HUES48 (cell line): Measurements from ENCODE around the gene C1orf198.

Experiments
- H3K27ac ChIP-seq: one replicate; pipeline ENCODE4 v1.7.0; 2013; ENCODE audit warnings: low read depth, low read length, inconsistent platforms
- H3K27me3 ChIP-seq: 2 replicates; pipeline ENCODE4 v1.6.1; 2013; ENCODE audit warnings: mild to moderate bottlenecking, low read length; ENCODE audit not compliant: control insufficient read depth, insufficient read depth
- H3K36me3 ChIP-seq: 2 replicates; pipeline ENCODE4 v1.6.1; 2013; ENCODE audit warnings: low read length; ENCODE audit not compliant: control insufficient read depth, insufficient read depth
- H3K4me1 ChIP-seq: 2 replicates; pipeline ENCODE4 v1.6.1; 2013; ENCODE audit warnings: mild to moderate bottlenecking, low read length; ENCODE audit not compliant: control insufficient read depth, insufficient read depth
- H3K4me3 ChIP-seq: 2 replicates; pipeline ENCODE4 v1.5.1; 2013; ENCODE audit warnings: mild to moderate bottlenecking, low read depth, low read length
- H3K9ac ChIP-seq: 2 replicates; pipeline ENCODE4 v1.6.1; 2013; ENCODE audit warnings: mild to moderate bottlenecking, low read depth, low read length, moderate library complexity
- H3K9me3 ChIP-seq: 2 replicates; pipeline ENCODE4 v1.6.1; 2013; ENCODE audit warnings: low read length; ENCODE audit not compliant: control insufficient read depth, insufficient read depth

C1orf198 gene

GRCh38 chr1:230868736-230869385 lies 540 bp upstream of the C1orf198 start:
- Histone ChIP-seq H3K36me3 (no peaks in the 10 kb centered on the region), H3K4me3 (peak overlapping the region; percentile 76), H3K4me1 (peaks cover 17% of the 10 kb centered on the region), H3K27me3 (peaks cover 10% of the 10 kb centered on the region), H3K27ac (peak overlapping the region; percentile 93), H3K9me3 (no peaks in the 10 kb centered on the region), H3K9ac (peak overlapping the region; percentile 99)

DNA sequence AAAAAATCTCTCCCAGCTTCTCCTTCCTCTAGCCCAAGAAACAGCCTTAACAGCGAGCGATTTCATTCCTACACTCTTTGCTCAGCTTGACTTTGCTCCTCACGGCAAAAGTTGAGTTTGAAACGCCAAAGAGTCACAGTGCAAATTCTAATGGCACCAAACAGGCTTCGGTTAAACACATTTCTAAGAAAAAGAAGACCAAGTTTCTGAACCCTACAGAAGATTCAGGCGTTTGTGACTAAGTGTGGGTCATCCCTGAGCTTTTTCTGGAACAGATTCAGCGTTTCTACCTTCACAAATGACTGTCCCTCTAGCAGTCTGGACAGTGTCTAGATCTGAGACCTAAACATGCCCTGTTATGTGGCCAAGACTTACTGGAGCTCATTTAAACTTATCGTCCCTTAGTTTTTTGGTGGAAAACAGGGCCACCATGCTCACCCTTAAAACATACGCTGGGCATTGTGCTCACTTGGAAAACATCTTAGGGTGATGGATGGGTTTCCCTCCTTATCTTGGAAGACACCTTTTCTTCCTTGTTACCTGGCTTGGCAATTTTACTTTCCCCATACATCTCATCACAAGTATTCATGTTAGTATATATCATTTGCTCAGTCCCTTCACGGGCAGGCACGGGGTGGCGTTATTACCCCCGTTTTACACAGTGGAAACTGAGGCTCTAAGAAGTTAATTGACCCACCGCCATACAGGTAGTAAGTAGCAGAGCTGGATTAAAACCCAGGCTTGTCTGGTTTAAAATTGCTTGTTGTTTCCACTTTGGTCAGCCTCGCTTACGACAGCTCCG lies 1.0 kb downstream of the C1orf198 start:
- Histone ChIP-seq H3K9me3 (no peaks in the 10 kb centered on the region), H3K36me3 (no peaks in the 10 kb centered on the region), H3K4me1 (peaks cover 29% of the 10 kb centered on the region), H3K27me3 (peaks cover 10% of the 10 kb centered on the region), H3K4me3 (peak overlapping the region; percentile 98), H3K9ac (peak overlapping the region; percentile 48; the same call in 1 of the 2 replicates), H3K27ac (no peak overlapping the region)

GRCh38 chr1:230866171-230867070 lies 1.9 kb downstream of the C1orf198 start:
- Histone ChIP-seq H3K36me3 (no peaks in the 10 kb centered on the region), H3K27ac (no peak overlapping the region), H3K4me3 (peak overlapping the region; percentile 98), H3K9ac (no peak overlapping the region), H3K27me3 (peaks cover 10% of the 10 kb centered on the region), H3K4me1 (peaks cover 29% of the 10 kb centered on the region), H3K9me3 (no peaks in the 10 kb centered on the region)

GRCh38 chr1:230865062-230865817 lies 3.1 kb downstream of the C1orf198 start:
- Histone ChIP-seq H3K9me3 (no peaks in the 10 kb centered on the region), H3K27me3 (peaks cover 10% of the 10 kb centered on the region), H3K4me1 (peaks cover 32% of the 10 kb centered on the region), H3K27ac (no peak overlapping the region), H3K4me3 (no peak overlapping the region), H3K9ac (no peak overlapping the region), H3K36me3 (no peaks in the 10 kb centered on the region)

DNA sequence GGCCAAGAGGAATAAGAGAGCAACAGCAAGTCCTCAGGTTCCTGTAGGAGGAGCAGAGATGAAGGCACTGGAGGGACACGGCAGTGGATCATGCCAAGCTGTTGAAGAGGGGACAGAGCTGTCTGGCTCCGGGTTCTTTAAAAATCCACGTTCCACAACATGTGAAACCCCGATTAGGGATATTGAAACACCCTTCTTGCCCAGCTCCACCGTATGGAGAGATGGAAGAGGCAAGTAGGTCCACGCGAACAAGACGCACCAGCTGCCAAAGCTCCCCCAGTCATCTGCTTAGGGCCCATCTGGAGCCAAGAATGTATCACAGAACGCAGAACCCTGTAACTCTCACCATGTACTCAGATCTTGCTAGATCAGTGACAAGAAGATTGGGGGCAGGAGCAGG lies 3.9 kb downstream of the C1orf198 start:
- no peak overlapping the region for H3K9ac ChIP-seq
- H3K36me3 ChIP-seq, result no peaks in the 10 kb centered on the region
- H3K27me3 ChIP-seq, result peaks cover 10% of the 10 kb centered on the region
- no peaks in the 10 kb centered on the region for H3K9me3 ChIP-seq
- H3K27ac ChIP-seq, result no peak overlapping the region
- H3K4me1 ChIP-seq, result peaks cover 28% of the 10 kb centered on the region
- H3K4me3 ChIP-seq, result no peak overlapping the region

GRCh38 chr1:230863449-230863848 lies 4.9 kb downstream of the C1orf198 start:
- H3K4me1 ChIP-seq, result peaks cover 28% of the 10 kb centered on the region
- peaks cover 10% of the 10 kb centered on the region for H3K27me3 ChIP-seq
- no peak overlapping the region for H3K4me3 ChIP-seq
- H3K9me3 ChIP-seq, result no peaks in the 10 kb centered on the region
- no peaks in the 10 kb centered on the region for H3K36me3 ChIP-seq
- H3K9ac ChIP-seq, result no peak overlapping the region
- H3K27ac ChIP-seq, result peak overlapping the region; percentile 56

DNA sequence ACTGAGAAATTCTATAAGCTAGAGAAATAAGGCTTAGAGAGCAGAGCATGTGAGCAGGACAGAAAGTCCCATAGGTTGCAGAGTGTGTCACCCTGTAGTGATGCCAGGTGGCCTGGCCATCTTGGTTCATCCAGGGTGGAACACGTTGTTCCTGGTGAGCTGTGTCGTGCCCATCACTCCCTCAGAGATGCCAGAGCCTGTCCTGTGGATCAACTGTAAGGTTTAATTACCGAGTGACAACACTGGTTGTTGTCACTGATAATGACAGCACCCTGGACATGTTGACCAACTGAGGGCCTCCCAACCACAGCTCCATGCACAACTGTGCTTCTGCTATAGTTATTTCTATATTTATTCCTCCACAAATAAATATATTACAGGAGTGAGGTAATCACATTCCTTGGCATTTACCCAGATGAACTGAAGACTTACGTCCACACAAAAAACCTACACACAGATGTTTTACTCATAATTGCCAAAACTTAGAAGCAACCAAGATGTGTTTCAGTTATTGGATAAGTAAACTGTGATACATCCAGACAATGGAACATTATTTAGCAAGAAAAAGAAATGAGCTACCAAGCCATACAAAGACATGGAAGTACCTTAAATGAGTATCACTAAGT lies 6.2 kb downstream of the C1orf198 start:
- H3K4me1 ChIP-seq, result peaks cover 23% of the 10 kb centered on the region
- no peak overlapping the region for H3K9ac ChIP-seq
- no peaks in the 10 kb centered on the region for H3K36me3 ChIP-seq
- H3K9me3 ChIP-seq, result no peaks in the 10 kb centered on the region
- peaks cover 1% of the 10 kb centered on the region for H3K27me3 ChIP-seq
- no peak overlapping the region for H3K4me3 ChIP-seq
- H3K27ac ChIP-seq, result no peak overlapping the region

GRCh38 chr1:230861489-230861888 lies 6.8 kb downstream of the C1orf198 start:
- Histone ChIP-seq H3K36me3 (no peaks in the 10 kb centered on the region), H3K4me1 (peaks cover 22% of the 10 kb centered on the region), H3K27me3 (no peaks in the 10 kb centered on the region), H3K4me3 (no peak overlapping the region), H3K9me3 (no peaks in the 10 kb centered on the region), H3K9ac (no peak overlapping the region), H3K27ac (no peak overlapping the region)

- Histone ChIP-seq H3K9me3 (no peaks in the 10 kb centered on the region), H3K9ac (no peak overlapping the region), H3K27ac (no peak overlapping the region), H3K4me1 (peaks cover 22% of the 10 kb centered on the region), H3K27me3 (no peaks in the 10 kb centered on the region), H3K36me3 (no peaks in the 10 kb centered on the region), H3K4me3 (no peak overlapping the region)
Observed at GRCh38 chr1:230860617-230861384, 7.5 kb downstream of the C1orf198 start.
